Sigmoid colon (tissue), 4 donors: ENCODE data around the gene ADH4.

Experiments
- CTCF ChIP-seq, 4 experiments: fragments of 450-650 bp in 3 of 4; fragments of 200-600 bp in 1 of 4; IDR thresholded peaks; one replicate each; pipeline ENCODE4 v1.5.1; 2016 to 2019; ENCODE audit warnings: antibody characterized with exemption in 4 of 4, mild to moderate bottlenecking in 3 of 4, moderate library complexity in 2 of 4
- POLR2AphosphoS5 ChIP-seq, 4 donors: sonication (generic); formaldehyde crosslinking; IDR thresholded peaks; one replicate each; pipeline ENCODE4 v1.6.1; 2017; ENCODE audit warnings: antibody characterized with exemption in 4 of 4

GRCh38 chr4:99090481-99091215 is 53.4 kb downstream of the ADH4 start:
- TF ChIP-seq POLR2AphosphoS5 (IDR thresholded peaks at IDR 0.05) (no peak), CTCF (IDR thresholded peaks at IDR 0.05) (no peak)
